ENCODE results near the gene REXO2. TPM values are rescaled to one million over a fixed set of nuclear protein-coding genes. Genes with fewer than 3 reads are reported as not detected.

The REXO2 gene
- total RNA-seq, 2 donors from 2014 or later: 92.7 to 112 TPM

- no peak for DNase-seq
- intact Hi-C loops (cut with DNase I): no loop called here
- no peak for ATAC-seq
Measured at GRCh38 chr11:114433376-114433775, 5.9 kb upstream of the REXO2 start.

- intact Hi-C loops (cut with DNase I): loop anchor here in 1 of 2 donors (5.0 kb wide), 1 partner anchor 91 kb away; no protein-coding TSS in a partner anchor
- no peak for ATAC-seq
- no peak for DNase-seq
Measured at GRCh38 chr11:114438303-114438702, 964 bp upstream of the REXO2 start.

GRCh38 chr11:114440121-114440860 is 1.0 kb downstream of the REXO2 start:
- ATAC-seq (no peak), DNase-seq (no peak)
- intact Hi-C loops (cut with DNase I): loop anchor here in 1 of 2 donors (2.0 kb wide), 1 partner anchor 39 kb away; the partner anchor contains the start of genes C11orf71 and RBM7

- intact Hi-C loops (cut with DNase I): loop anchor here in 1 of 2 donors (2.0 kb wide), 1 partner anchor 40 kb away; the partner anchor contains the start of genes C11orf71 and RBM7
Measured at GRCh38 chr11:114440971-114441763, 1.9 kb downstream of the REXO2 start.

GRCh38 chr11:114441921-114442320 is 2.7 kb downstream of the REXO2 start:
- intact Hi-C loops (cut with DNase I): loop anchor here in 1 of 2 donors (2.0 kb wide), 1 partner anchor 41 kb away; the partner anchor contains the start of genes C11orf71 and RBM7

More at GRCh38 chr11:114440971-114441763, 1.9 kb downstream of the REXO2 start:
- DNase-seq (no peak), ATAC-seq (no peak)

GRCh38 chr11:114442536-114442935 is 3.3 kb downstream of the REXO2 start:
- no peak for ATAC-seq
- DNase-seq: no peak
- intact Hi-C loops (cut with DNase I): no loop called here

More at GRCh38 chr11:114441921-114442320, 2.7 kb downstream of the REXO2 start:
- DNase-seq: no peak
- no peak for ATAC-seq

GRCh38 chr11:114447444-114447843 is 8.2 kb downstream of the REXO2 start:
- ATAC-seq (no peak), DNase-seq (no peak)
- intact Hi-C loops (cut with DNase I): no loop called here

GRCh38 chr11:114447892-114448291 is 8.6 kb downstream of the REXO2 start:
- intact Hi-C loops (cut with DNase I): no loop called here
- ATAC-seq (no peak), DNase-seq (no peak)

GRCh38 chr11:114448749-114449482 is 9.6 kb downstream of the REXO2 start:
- intact Hi-C loops (cut with DNase I): no loop called here
- ATAC-seq (no peak), DNase-seq (no peak)

GRCh38 chr11:114449845-114450244 is 10.6 kb downstream of the REXO2 start:
- DNase-seq (no peak), ATAC-seq (no peak)
- intact Hi-C loops (cut with DNase I): no loop called here

- intact Hi-C loops (cut with DNase I): no loop called here
- DNase-seq (no peak), ATAC-seq (no peak)
Measured at GRCh38 chr11:114452399-114452798, 13.1 kb downstream of the REXO2 start.

GRCh38 chr11:114463999-114464398 is 24.7 kb downstream of the REXO2 start:
- no peak for DNase-seq
- ATAC-seq: no peak
- intact Hi-C loops (cut with DNase I): no loop called here

- ATAC-seq (no peak), DNase-seq (no peak)
- intact Hi-C loops (cut with DNase I): no loop called here
Measured at GRCh38 chr11:114466742-114467141, 27.5 kb downstream of the REXO2 start.

- intact Hi-C loops (cut with DNase I): no loop called here
- no peak for ATAC-seq
Measured at GRCh38 chr11:114472661-114473060, 33.4 kb downstream of the REXO2 start.

GRCh38 chr11:114478001-114478410 is 38.7 kb downstream of the REXO2 start:
- intact Hi-C loops (cut with DNase I): no loop called here
- ATAC-seq: no peak
- DNase-seq: no peak

More at GRCh38 chr11:114472661-114473060, 33.4 kb downstream of the REXO2 start:
- no peak for DNase-seq

- no peak for DNase-seq
- no peak for ATAC-seq
- intact Hi-C loops (cut with DNase I): no loop called here
Measured at GRCh38 chr11:114478768-114479167, 39.5 kb downstream of the REXO2 start.

GRCh38 chr11:114479331-114479730 is 40.1 kb downstream of the REXO2 start:
- DNase-seq (no peak), ATAC-seq (no peak)
- intact Hi-C loops (cut with DNase I): no loop called here

- no peak for DNase-seq
- no peak for ATAC-seq
- intact Hi-C loops (cut with DNase I): no loop called here
Measured at GRCh38 chr11:114482114-114482513, 42.8 kb downstream of the REXO2 start.

- ATAC-seq (no peak), DNase-seq (no peak)
- intact Hi-C loops (cut with DNase I): no loop called here
Measured at GRCh38 chr11:114483929-114484328, 44.7 kb downstream of the REXO2 start.
